Endothelial cell of umbilical vein (primary cell): ENCODE results near the gene KIF1B. TPM values are rescaled to one million over a fixed set of nuclear protein-coding genes. Genes with fewer than 3 reads are reported as not detected.

Experiments used
- BruUV-seq: library from RNA; stranded (reverse); fragments of 400-500 nt; replicated peaks from 2 replicates; lab custom pipeline; 2021; lab: Mats Ljungman, UMichigan
- CTCF ChIA-PET: fragments of 300-600, 350-600 bp; sonication (Branson Sonifier 250); formaldehyde crosslinking; loops from one replicate; lab custom pipeline; 2021; ENCODE audit warnings: antibody characterized with exemption, inconsistent platforms; lab: Charles Lee
- POLR2A ChIA-PET: fragments of 300-600, 350-600 bp; sonication (Branson Sonifier 250); formaldehyde crosslinking; loops from one replicate; lab custom pipeline; 2021; ENCODE audit warnings: antibody characterized with exemption, inconsistent platforms; lab: Charles Lee
- DNase-seq: peaks from one replicate; pipeline ENCODE4 v3.0.0-alpha.2; 2011; ENCODE audit warnings: low read depth, low spot score
- FAIRE-seq: peaks from 2 replicates; lab custom pipeline; 2011; peaks lifted over from hg19 to GRCh38; lab: Jason Lieb, UNC
- H2AFZ ChIP-seq: 2 replicates; pipeline ENCODE4 v1.6.0; 2012; ENCODE audit warnings: low read depth, low read length, control low read depth, inconsistent platforms
- H3K27ac ChIP-seq: 2 replicates; pipeline ENCODE4 v1.5.1; 2011; ENCODE audit warnings: low read depth, mild to moderate bottlenecking, control low read depth, low read length, moderate library complexity; ENCODE audit not compliant: insufficient read depth
- H3K27me3 ChIP-seq, 2 experiments: 2 replicates each; pipeline versions ENCODE4 v1.6.0 to v1.6.1; 2011; ENCODE audit warnings: low read length in 2 of 2, mixed read lengths in 1 of 2; ENCODE audit not compliant: control insufficient read depth in 2 of 2, insufficient read depth in 2 of 2
- H3K36me3 ChIP-seq, 2 experiments: 2 replicates in 1 of 2; 3 replicates in 1 of 2; pipeline ENCODE4 v1.5.1; 2011; ENCODE audit warnings: low read length in 2 of 2, mild to moderate bottlenecking in 1 of 2, moderate library complexity in 1 of 2; ENCODE audit not compliant: control insufficient read depth in 2 of 2, insufficient read depth in 2 of 2; ENCODE audit errors: extremely low read depth in 1 of 2
- H3K4me1 ChIP-seq: 3 replicates; pipeline ENCODE4 v1.5.1; 2011; ENCODE audit warnings: mild to moderate bottlenecking, low read length; ENCODE audit not compliant: control insufficient read depth, insufficient read depth; ENCODE audit errors: extremely low read depth
- H3K4me2 ChIP-seq: 2 replicates; pipeline ENCODE4 v1.6.1; 2011; ENCODE audit warnings: low read length, control low read depth, mixed read lengths; ENCODE audit not compliant: insufficient read depth
- H3K4me3 ChIP-seq, 3 experiments: fragments of 200-600 bp in 1 of 3; sonication (generic), shearing (Covaris generic) in 1 of 3; replicated peaks in 1 of 3; 2 replicates each; pipeline ENCODE4 v1.5.1; 2011 to 2016; ENCODE audit warnings: control low read depth in 3 of 3, low read length in 3 of 3, mild to moderate bottlenecking in 2 of 3, inconsistent platforms in 1 of 3, low read depth in 1 of 3, moderate library complexity in 1 of 3; ENCODE audit not compliant: insufficient read depth in 1 of 3
- H3K79me2 ChIP-seq: 2 replicates; pipeline ENCODE4 v1.6.0; 2012; ENCODE audit warnings: low read length, inconsistent platforms; ENCODE audit not compliant: control insufficient read depth, insufficient read depth
- H3K9ac ChIP-seq: replicated peaks from 2 replicates; pipeline ENCODE3; 2011; ENCODE audit warnings: low read length, control low read depth; ENCODE audit not compliant: insufficient read depth; ENCODE audit errors: extremely low read depth
- H3K9me1 ChIP-seq: replicated peaks from 3 replicates; pipeline ENCODE4 v1.6.0; 2011; ENCODE audit warnings: mild to moderate bottlenecking, low read length; ENCODE audit not compliant: control insufficient read depth, insufficient read depth; ENCODE audit errors: extremely low read depth
- H3K9me3 ChIP-seq: replicated peaks from 2 replicates; pipeline ENCODE4 v1.5.1; 2012; ENCODE audit warnings: low read length, inconsistent platforms; ENCODE audit not compliant: control insufficient read depth, insufficient read depth
- H4K20me1 ChIP-seq: replicated peaks from 2 replicates; pipeline ENCODE3; 2011; ENCODE audit warnings: mild to moderate bottlenecking, low read length; ENCODE audit not compliant: control insufficient read depth, insufficient read depth; ENCODE audit errors: extremely low read depth
- CTCF ChIP-seq, 2 donors: IDR thresholded peaks; 1 replicate in 1 of 2; 2 replicates in 1 of 2; pipeline ENCODE4 v1.5.1; 2011; ENCODE audit warnings: low read length in 2 of 2, mild to moderate bottlenecking in 2 of 2, moderate library complexity in 2 of 2, control low read depth in 1 of 2, inconsistent platforms in 1 of 2, low read depth in 1 of 2; ENCODE audit not compliant: insufficient read depth in 1 of 2; ENCODE audit errors: extremely low read depth in 1 of 2
- EZH2 ChIP-seq: IDR thresholded peaks from 2 replicates; pipeline ENCODE4 v1.6.1; 2012; ENCODE audit warnings: borderline replicate concordance, low read depth, mild to moderate bottlenecking, moderate library complexity, low read length, inconsistent platforms; ENCODE audit not compliant: severe bottlenecking
- GATA2 ChIP-seq: IDR thresholded peaks from 2 replicates; pipeline ENCODE4 v1.7.0; 2011; ENCODE audit warnings: low read depth, mild to moderate bottlenecking, moderate library complexity, mixed read lengths, low read length; ENCODE audit not compliant: insufficient read length, insufficient read depth
- JUN ChIP-seq: IDR thresholded peaks from 2 replicates; pipeline ENCODE4 v1.6.1; 2011; ENCODE audit warnings: borderline replicate concordance, low read depth; ENCODE audit not compliant: insufficient read length, insufficient read depth
- MAX ChIP-seq: IDR thresholded peaks from 2 replicates; pipeline ENCODE4 v1.6.1; 2011; ENCODE audit not compliant: insufficient read depth, insufficient read length
- MYC ChIP-seq: IDR thresholded peaks from one replicate; pipeline ENCODE4 v1.6.1; 2011; ENCODE audit warnings: mild to moderate bottlenecking, low read depth, low read length
- POLR2A ChIP-seq: IDR thresholded peaks from 2 replicates; pipeline ENCODE4 v1.6.1; 2012; ENCODE audit warnings: low read depth, mild to moderate bottlenecking, control low read depth, low read length
- POLR2AphosphoS5 ChIP-seq: IDR thresholded peaks from 2 replicates; pipeline ENCODE4 v1.6.1; 2012; ENCODE audit warnings: low read depth, mild to moderate bottlenecking, control low read depth, low read length, moderate library complexity; ENCODE audit not compliant: insufficient read depth
- dilution Hi-C: fragments of 300-500 bp; cut with MboI; formaldehyde crosslinking; loops from one replicate; pipeline ENCODE4 v1.15.0; 2019; ENCODE audit warnings: low sequenced_read_pairs; ENCODE audit not compliant: extremely low pct_ligation_motif_present
- intact Hi-C: fragments of 100-400 bp; cut with micrococcal nuclease; formaldehyde crosslinking; loops from one replicate; pipeline ENCODE4 v1.10.0; 2022
- polyA plus RNA-seq, 4 experiments: library from polyadenylated mRNA; depleted of rRNA in 3 of 4; stranded (reverse) in 3 of 4; unstranded in 1 of 4; fragments of >200 nt; gene quantifications; 2 replicates each; pipeline versions ENCODE4 v1.2.1 to v1.2.3, GENCODE V29; 2011 to 2012; ENCODE audit warnings: missing spikeins in 1 of 4
- total RNA-seq: library from RNA; stranded (reverse); gene quantifications from 2 replicates; pipeline ENCODE4 v1.2.3, GENCODE V29; 2021

Gene KIF1B
- total and polyA plus RNA-seq, 2 donors (not counting 3 experiments of a cell fraction or from before 2014, with no cell fraction given) = 14.8 to 58.6 TPM

- Histone ChIP-seq H3K27me3 (no peaks in the 10 kb centered on the region), H3K4me3 (no peak overlapping the region), H3K9me1 (no peaks in the 10 kb centered on the region), H3K4me2 (no peak overlapping the region), H2AFZ (no peak overlapping the region), H3K9ac (no peak overlapping the region), H3K27ac (no peak overlapping the region), H4K20me1 (no peaks in the 10 kb centered on the region), H3K9me3 (no peaks in the 10 kb centered on the region), H3K4me1 (no peaks in the 10 kb centered on the region), H3K36me3 (peaks cover 13 to 17% of the 10 kb centered on the region in 2 experiments), H3K79me2 (no peaks in the 10 kb centered on the region)
- POLR2A ChIA-PET = interaction anchor here (0.7 kb wide), 1 partner anchor 222 kb away, joined by 4 read pairs; no protein-coding TSS in a partner anchor
- BruUV-seq = no TSS peak
- no peak for TF ChIP-seq POLR2AphosphoS5
- dilution Hi-C loops (no loop called here), intact Hi-C loops (no loop called here)
- CTCF ChIA-PET = interaction anchor here (0.6 to 3.6 kb wide), 3 partner anchors 55 to 74 kb away, joined by 3 to 17 read pairs (median 4); partner anchors contain the start of gene KIF1B
- DNase-seq (no peak), FAIRE-seq (no peak)
Observed at GRCh38 chr1:10283318-10283984, 73.1 kb downstream of the KIF1B start.

GRCh38 chr1:10286244-10286643 lies 75.9 kb downstream of the KIF1B start:
- no peak for DNase-seq
- POLR2A ChIA-PET = no interaction called here
- no peaks in the 10 kb centered on the region for H3K9me1 ChIP-seq
- no peaks in the 10 kb centered on the region for H3K9me3 ChIP-seq
- no peaks in the 10 kb centered on the region for H3K79me2 ChIP-seq
- no peak for TF ChIP-seq POLR2A
- no peak for TF ChIP-seq CTCF (IDR thresholded peaks at IDR 0.05; ENCODE audit: extremely low read depth in 1 of 2, insufficient read depth in 1 of 2, low read depth in 1 of 2, low read length in 2 of 2)
- TF ChIP-seq POLR2AphosphoS5 = no peak
- TF ChIP-seq GATA2 = no peak
- no peak for TF ChIP-seq MAX
- TF ChIP-seq JUN = no peak
- TF ChIP-seq EZH2 = no peak
- TF ChIP-seq MYC = no peak
- no peak overlapping the region for H3K4me3 ChIP-seq
- intact Hi-C loops = no loop called here
- no peak for FAIRE-seq
- no TSS peak for BruUV-seq
- no peak overlapping the region for H3K4me2 ChIP-seq
- dilution Hi-C loops = no loop called here
- H3K36me3 ChIP-seq = peaks cover 10 to 12% of the 10 kb centered on the region in 2 experiments
- no peaks in the 10 kb centered on the region for H4K20me1 ChIP-seq
- no peak overlapping the region for H3K27ac ChIP-seq
- H3K27me3 ChIP-seq = no peaks in the 10 kb centered on the region
- CTCF ChIA-PET = no interaction called here
- H2AFZ ChIP-seq = no peak overlapping the region
- no peak overlapping the region for H3K9ac ChIP-seq
- no peaks in the 10 kb centered on the region for H3K4me1 ChIP-seq
